Fibroblast of lung (primary cell): ENCODE data around the gene EML2.

ENCODE experiments used
- CTCF ChIP-seq, 2 donors: IDR thresholded peaks in 1 of 2; conservative IDR thresholded peaks in 1 of 2; 1 replicate in 1 of 2; 2 replicates in 1 of 2; pipeline ENCODE4 v1.5.1; 2011 to 2012; ENCODE audit warnings: low read length in 2 of 2, control low read depth in 1 of 2, inconsistent platforms in 1 of 2, low read depth in 1 of 2, mild to moderate bottlenecking in 1 of 2
- EZH2 ChIP-seq: IDR thresholded peaks from 2 replicates; pipeline ENCODE4 v1.5.1; 2012; ENCODE audit warnings: low read length, control low read depth, mild to moderate bottlenecking; ENCODE audit errors: missing control alignments

GRCh38 chr19:45682908-45683307 is 43.7 kb upstream of the EML2 start:
- TF ChIP-seq CTCF (conservative IDR thresholded peaks at IDR 0.05 in 1 of 2, IDR thresholded peaks at IDR 0.05 in 1 of 2; ENCODE audit: low read depth in 1 of 2, low read length in 2 of 2) (no peak), EZH2 (no peak)
